Adipose tissue (tissue), 3 donors: Measurements from ENCODE around the gene CMIP. TPM values are rescaled to one million over a fixed set of nuclear protein-coding genes. Genes with fewer than 3 reads are reported as not detected.

Source experiments
- H3K27ac ChIP-seq: one replicate; pipeline ENCODE4 v1.5.1; 2013; ENCODE audit warnings: low read depth, low read length
- WGBS, 3 donors: extraction: QIAGEN DNeasy Blood & Tissue Kit; methylation state at CpG; one replicate each; pipeline ENCODE4 v1.1.7; 2013; 5-methylcytosine and 5-hydroxymethylcytosine counted together
- polyA plus RNA-seq, 3 donors: library from polyadenylated mRNA; stranded (reverse); fragments of 200-250 nt; gene quantifications; one replicate each; pipeline ENCODE4 v1.2.3, GENCODE V29; 2013
- donor health status: healthy with polysubstance abuse.
- donor health status: Bipolar disorder and iron deficiency.
- donor health status: healthy.

CMIP gene
- polyA plus RNA-seq, 3 donors = 9.2 to 22.9 (median 13.3) TPM

DNA sequence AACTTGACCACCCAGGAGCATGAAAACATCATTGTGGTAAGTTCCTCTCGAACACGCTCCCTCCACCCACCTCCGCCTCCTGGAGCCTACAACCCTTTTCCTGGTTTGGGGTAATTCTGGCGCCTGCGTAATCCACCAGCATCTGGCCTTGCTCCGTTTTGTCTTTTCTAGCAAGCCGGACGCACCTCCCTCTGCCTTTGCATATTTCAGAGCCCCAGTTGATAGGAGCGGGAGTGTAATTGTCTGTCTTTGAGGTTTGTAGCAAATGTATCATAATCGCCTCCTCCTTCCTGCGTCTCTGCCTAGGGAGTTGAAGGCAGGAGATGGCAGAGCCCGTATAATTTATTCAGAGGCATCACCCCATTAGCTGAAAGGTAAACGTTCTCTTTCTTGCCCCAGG, 213.2 kb downstream of the CMIP start:
- H3K27ac ChIP-seq = no peak overlapping the region
- WGBS, 3 donors = 92 to 95% (median 93%) methylated on average over 13 of the region's 13 CpGs

GRCh38 chr16:81658373-81658772, 213.8 kb downstream of the CMIP start:
- no peak overlapping the region for H3K27ac ChIP-seq
- 94 to 97% (median 95%) methylated on average over 4 of the region's 4 CpGs for WGBS, 3 donors

DNA sequence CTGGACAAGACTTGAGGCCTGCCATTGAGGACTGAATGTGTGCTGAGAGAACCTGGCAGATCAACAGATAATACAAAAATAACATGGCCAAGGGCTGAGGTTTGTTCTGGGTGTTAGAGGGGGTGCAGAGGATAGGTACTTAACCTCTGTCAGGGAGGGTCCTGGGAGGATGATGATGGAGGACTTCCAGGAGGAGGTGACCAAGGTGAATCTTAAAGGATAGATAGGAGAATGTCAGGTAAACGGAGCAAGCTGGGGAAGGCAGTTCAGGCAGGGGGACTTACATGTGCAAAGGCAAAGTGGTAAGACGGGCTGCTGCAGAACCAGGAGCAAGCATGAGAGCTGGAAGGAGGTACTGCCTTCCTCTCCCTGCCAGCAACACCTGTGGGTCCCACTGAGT, 214.6 kb downstream of the CMIP start:
- 94 to 98% (median 97%) methylated on average over 2 of the region's 2 CpGs for WGBS, 3 donors
- no peak overlapping the region for H3K27ac ChIP-seq

- 90 to 92% (median 91%) methylated on average over 14 of the region's 14 CpGs for WGBS, 3 donors
- H3K27ac ChIP-seq = no peak overlapping the region
These were observed 216.5 kb downstream of the CMIP start for GRCh38 chr16:81661082-81661481.

- WGBS, 3 donors = 95 to 97% (median 96%) methylated on average over 14 of the region's 14 CpGs
- H3K27ac ChIP-seq = no peak overlapping the region
These were observed 219.5 kb downstream of the CMIP start for GRCh38 chr16:81664153-81664552.

DNA sequence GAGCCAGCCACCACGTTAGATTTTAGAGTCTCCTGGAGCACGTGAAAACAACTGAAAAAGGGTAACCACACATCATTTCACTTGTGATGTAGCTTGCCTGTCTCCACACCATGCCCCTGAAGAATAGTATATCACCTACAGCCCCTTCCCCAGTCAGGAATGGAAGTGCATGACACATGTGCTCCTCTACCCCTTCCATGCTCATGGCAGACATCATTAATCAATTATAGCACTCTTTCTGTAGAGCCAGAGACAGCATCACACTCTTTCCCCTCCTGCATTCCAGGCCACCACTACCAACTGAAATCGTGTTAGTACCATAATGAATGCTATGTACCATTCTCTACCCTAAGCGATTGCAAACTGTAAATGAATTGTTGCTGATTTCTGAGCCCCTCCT, 221.0 kb downstream of the CMIP start:
- 66 to 89% (median 87%) methylated on average over 4 of the region's 4 CpGs for WGBS, 3 donors

DNA sequence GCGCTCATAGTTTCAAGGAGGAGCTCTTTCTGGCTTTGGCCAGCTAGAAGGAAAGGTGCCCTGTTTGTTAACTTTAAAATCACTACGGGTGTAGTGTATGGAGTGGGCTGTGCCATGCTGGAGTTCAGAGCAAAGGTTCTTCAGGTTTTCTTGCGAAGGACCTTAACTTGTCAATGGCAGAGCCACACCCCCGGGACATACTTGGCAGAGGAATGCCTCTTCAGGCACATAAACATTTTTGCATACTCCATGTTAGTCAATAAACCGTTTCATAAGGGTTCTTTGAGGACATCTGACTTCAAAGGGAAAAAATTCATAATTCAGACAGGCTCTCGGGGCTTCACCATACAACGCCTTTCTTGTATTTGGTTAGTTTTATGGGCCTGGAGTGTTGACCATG, 221.5 kb downstream of the CMIP start:
- 85 to 88% (median 88%) methylated on average over 7 of the region's 7 CpGs for WGBS, 3 donors
- no peak overlapping the region for H3K27ac ChIP-seq

More for the DNA sequence above, 221.0 kb downstream of the CMIP start:
- no peak overlapping the region for H3K27ac ChIP-seq

DNA sequence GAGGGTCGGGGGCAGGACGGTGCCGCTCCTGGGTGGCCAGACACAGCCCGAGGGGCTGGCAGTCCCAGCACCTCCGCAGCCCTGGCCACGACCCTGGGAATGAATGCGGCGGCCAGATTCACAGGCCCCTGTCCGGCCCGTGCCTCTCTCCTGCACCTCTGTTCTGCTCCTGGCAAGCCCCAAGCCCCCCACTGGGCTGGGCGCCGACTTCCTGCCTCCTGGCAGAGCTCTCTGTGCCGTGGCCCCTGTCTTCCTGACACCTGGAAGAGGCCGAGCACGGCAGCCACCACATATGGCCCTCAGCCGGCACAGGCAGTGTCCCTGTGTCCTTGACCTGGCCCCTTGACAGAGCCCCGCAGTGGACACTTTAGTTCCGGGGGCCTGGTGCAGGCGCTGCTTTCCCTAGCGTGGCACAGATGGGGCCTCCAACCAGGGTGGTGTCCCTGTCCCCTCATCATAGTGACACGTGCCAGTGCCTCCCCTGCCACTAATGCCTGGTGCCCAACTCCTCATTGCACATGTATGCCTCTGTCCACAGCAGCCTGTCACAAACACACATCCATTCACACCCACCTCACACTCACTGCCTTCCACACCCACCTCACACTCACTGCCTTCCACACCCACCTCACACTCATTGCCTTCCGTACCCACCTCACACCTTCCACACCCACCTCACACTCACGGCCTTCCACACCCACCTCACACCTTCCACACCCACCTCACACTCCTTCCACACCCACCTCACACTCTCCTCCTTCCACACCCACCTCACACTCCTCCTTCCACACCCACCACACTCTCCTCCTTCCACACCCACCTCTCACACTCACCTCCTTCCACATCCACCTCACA, 223.9 kb downstream of the CMIP start:
- WGBS, 3 donors = 86 to 88% (median 87%) methylated on average over 23 of the region's 23 CpGs
- no peak overlapping the region for H3K27ac ChIP-seq

DNA sequence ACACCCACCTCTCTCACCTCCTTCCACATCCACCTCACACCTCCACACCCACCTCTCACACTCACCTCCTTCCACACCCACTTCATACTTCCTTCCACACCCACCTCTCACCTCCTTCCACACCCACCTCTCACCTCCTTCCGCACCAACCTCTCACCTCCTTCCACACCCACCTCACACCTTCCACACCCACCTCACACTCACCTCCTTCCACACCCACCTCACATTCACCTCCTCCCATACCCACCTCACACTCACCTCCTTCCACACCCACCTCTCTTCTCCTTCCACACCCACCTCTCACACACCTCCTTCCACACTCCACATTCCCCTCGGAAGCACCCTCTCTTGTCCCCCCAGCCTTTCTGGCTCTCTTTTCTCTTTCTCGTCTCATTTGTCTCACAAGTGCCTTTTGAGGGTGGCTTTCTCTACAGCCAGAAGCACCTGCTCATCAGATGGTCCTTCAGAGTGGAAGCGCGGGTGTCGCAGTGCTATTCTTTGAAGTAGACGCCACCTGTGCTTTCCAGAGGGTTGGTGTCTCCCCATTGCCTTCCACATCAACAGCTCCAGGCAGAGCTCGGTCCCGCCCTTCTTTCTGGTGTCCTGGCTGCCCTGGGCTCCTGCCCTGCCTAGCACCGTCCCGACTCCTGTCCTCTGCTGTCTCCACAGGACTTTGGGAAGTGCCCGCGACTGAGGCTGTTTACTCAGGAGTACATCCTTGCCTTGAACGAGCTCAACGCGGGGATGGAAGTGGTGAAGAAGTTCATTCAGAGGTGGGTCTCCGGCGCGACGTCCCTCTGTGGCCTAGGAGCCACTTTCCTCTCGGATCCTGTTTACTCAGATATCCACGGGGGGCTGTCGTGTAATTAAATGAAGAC, 225.1 kb downstream of the CMIP start:
- WGBS, 3 donors = 92 to 96% (median 93%) methylated on average over 23 of the region's 23 CpGs
- no peak overlapping the region for H3K27ac ChIP-seq

- 88 to 93% (median 91%) methylated on average over 14 of the region's 14 CpGs for WGBS, 3 donors
These were observed 227.4 kb downstream of the CMIP start for GRCh38 chr16:81671738-81672597.

GRCh38 chr16:81673432-81673831, 228.8 kb downstream of the CMIP start:
- 87 to 96% (median 94%) methylated on average over 7 of the region's 7 CpGs for WGBS, 3 donors
- no peak overlapping the region for H3K27ac ChIP-seq

More at GRCh38 chr16:81671738-81672597, 227.4 kb downstream of the CMIP start:
- H3K27ac ChIP-seq = no peak overlapping the region

DNA sequence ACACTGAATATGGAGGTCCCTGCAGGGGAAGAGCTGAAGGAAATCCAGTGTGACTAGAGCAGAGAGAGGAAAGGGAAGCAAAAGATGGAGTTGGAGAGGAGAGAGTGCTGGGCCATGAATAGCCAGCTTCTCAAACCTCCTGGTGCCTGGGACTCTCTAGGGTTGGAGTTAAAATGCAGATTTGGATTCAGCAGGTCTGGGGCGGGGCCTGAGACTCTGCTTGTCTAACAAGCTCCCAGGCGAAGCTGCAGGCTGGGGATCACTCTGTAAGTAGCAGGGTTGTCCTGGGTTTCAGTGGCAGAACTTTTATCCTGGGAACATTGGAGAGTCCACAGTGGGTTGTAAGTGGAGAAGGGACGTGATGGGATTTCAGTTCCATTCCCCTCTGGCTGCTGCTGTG, 231.1 kb downstream of the CMIP start:
- WGBS, 3 donors = 94 to 96% (median 94%) methylated on average over 3 of the region's 3 CpGs
- H3K27ac ChIP-seq = no peak overlapping the region

GRCh38 chr16:81676066-81676882, 231.7 kb downstream of the CMIP start:
- no peak overlapping the region for H3K27ac ChIP-seq

GRCh38 chr16:81676883-81677737, 232.5 kb downstream of the CMIP start:
- 93 to 96% (median 96%) methylated on average over 15 of the region's 15 CpGs for WGBS, 3 donors
- no peak overlapping the region for H3K27ac ChIP-seq

More at GRCh38 chr16:81676066-81676882, 231.7 kb downstream of the CMIP start:
- WGBS, 3 donors = 87 to 91% (median 88%) methylated on average over 19 of the region's 19 CpGs

DNA sequence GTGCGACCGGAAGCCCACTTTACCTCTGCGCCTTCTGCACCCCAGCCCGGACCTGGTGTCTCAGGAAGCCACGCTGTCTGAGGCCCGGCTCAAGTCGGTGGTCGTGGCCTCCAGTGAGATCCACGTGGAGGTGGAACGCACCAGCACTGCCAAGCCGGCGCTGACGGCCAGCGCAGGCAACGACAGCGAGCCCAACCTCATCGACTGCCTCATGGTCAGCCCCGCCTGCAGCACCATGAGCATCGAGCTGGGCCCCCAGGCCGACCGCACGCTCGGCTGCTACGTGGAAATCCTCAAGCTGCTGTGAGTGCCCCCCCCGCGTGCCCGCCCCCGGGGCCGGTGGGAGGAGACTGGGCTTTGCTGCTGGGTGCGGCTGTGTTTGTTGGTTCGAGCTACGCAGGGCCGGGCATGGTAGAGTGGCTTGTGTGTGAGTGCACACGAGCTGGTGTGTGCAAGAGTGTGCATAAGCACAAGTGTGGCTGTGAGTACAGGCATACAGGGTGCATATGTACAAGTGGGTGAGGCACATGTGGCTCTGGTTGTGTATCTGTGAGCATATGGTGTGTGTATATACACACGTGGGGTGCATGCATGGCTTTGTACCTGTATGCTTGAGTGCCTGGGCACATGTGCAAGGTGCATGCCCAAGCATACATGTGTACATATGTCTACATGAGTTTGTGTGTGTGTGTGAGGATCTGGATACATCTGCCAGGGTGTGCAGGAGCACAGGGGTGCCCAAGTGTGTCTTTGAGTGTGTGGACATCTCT, 233.9 kb downstream of the CMIP start:
- 78 to 85% (median 80%) methylated on average over 35 of the region's 35 CpGs for WGBS, 3 donors
- no peak overlapping the region for H3K27ac ChIP-seq
